Measurements from ENCODE around the gene UNC45A.

UNC45A gene

GRCh38 chr15:90931828-90932659 is 3.0 kb upstream of the UNC45A start, which contains the start of gene HDDC3:
Gene HDDC3 (minus strand): TSS chr15:90932549. CDS start chr15:90932540, 9 bp downstream.
- Histone ChIP-seq H2AFZ (ENCODE audit: low read length) (peak within 1 kb of the TSS; percentile 89), H3K4me3 (ENCODE audit: low read length) (peak within 1 kb of the TSS; percentile 80), H3K4me1 (ENCODE audit: low read length) (peaks cover 31% of the 10 kb centered on the region), H3K79me2 (ENCODE audit: low read length) (peaks cover 30% of the 10 kb centered on the region), H3K27ac (ENCODE audit: low read length) (peak within 1 kb of the TSS; percentile 88), H4K20me1 (ENCODE audit: insufficient read depth, low read length) (no peaks in the 10 kb centered on the region), H3F3A (ENCODE audit: insufficient read depth, low read length) (peaks cover 42% of the 10 kb centered on the region), H3K27me3 (replicated peaks; ENCODE audit: insufficient read depth, low read length) (no peaks in the 10 kb centered on the region), H3K36me3 (replicated peaks; ENCODE audit: insufficient read depth, low read length) (no peaks in the 10 kb centered on the region), H3K9me2 (replicated peaks; ENCODE audit: insufficient read depth, low read length) (no peaks in the 10 kb centered on the region), H3K4me2 (ENCODE audit: low read depth, low read length) (peak within 1 kb of the TSS; percentile 85), H3K9ac (ENCODE audit: low read length) (peak within 1 kb of the TSS; percentile 82), H3K9me3 (replicated peaks; ENCODE audit: insufficient read depth, low read length) (no peaks in the 10 kb centered on the region)
- peak; percentile 87 for TF ChIP-seq CTCF (IDR thresholded peaks at IDR 0.05; ENCODE audit: low read length)
- no peak for TF ChIP-seq EZH2 (optimal IDR thresholded peaks at IDR 0.05; ENCODE audit: low read depth, low read length)
- no peak for TF ChIP-seq EZH2phosphoT487 (IDR thresholded peaks at IDR 0.05; ENCODE audit: low read length)
- DNase-seq: peak; percentile 96

GRCh38 chr15:90932660-90932991 is 2.5 kb upstream of the UNC45A start:
- H3K27me3 ChIP-seq (replicated peaks; ENCODE audit: insufficient read depth, low read length): no peaks in the 10 kb centered on the region
- DNase-seq: no peak
- H3K9ac ChIP-seq (ENCODE audit: low read length): peak overlapping the region; percentile 82
- H3K9me2 ChIP-seq (replicated peaks; ENCODE audit: insufficient read depth, low read length): no peaks in the 10 kb centered on the region
- peak overlapping the region; percentile 89 for H2AFZ ChIP-seq (ENCODE audit: low read length)
- peaks cover 31% of the 10 kb centered on the region for H3K4me1 ChIP-seq (ENCODE audit: low read length)
- no peaks in the 10 kb centered on the region for H3K9me3 ChIP-seq (replicated peaks; ENCODE audit: insufficient read depth, low read length)
- no peak for TF ChIP-seq EZH2 (optimal IDR thresholded peaks at IDR 0.05; ENCODE audit: low read depth, low read length)
- TF ChIP-seq EZH2phosphoT487 (IDR thresholded peaks at IDR 0.05; ENCODE audit: low read length): no peak
- TF ChIP-seq CTCF (IDR thresholded peaks at IDR 0.05; ENCODE audit: low read length): no peak
- no peaks in the 10 kb centered on the region for H4K20me1 ChIP-seq (ENCODE audit: insufficient read depth, low read length)
- peaks cover 32% of the 10 kb centered on the region for H3K79me2 ChIP-seq (ENCODE audit: low read length)
- H3K4me2 ChIP-seq (ENCODE audit: low read depth, low read length): peak overlapping the region; percentile 85; the same call in 1 of the 2 replicates
- H3K36me3 ChIP-seq (replicated peaks; ENCODE audit: insufficient read depth, low read length): no peaks in the 10 kb centered on the region
- peak overlapping the region; percentile 80 for H3K4me3 ChIP-seq (ENCODE audit: low read length)
- H3K27ac ChIP-seq (ENCODE audit: low read length): peak overlapping the region; percentile 16; the same call in 1 of the 2 replicates
- H3F3A ChIP-seq (ENCODE audit: insufficient read depth, low read length): peaks cover 42% of the 10 kb centered on the region

GRCh38 chr15:90933301-90933700 is 1.8 kb upstream of the UNC45A start:
- Histone ChIP-seq H3K4me1 (ENCODE audit: low read length) (peaks cover 31% of the 10 kb centered on the region), H3K4me3 (ENCODE audit: low read length) (no peak overlapping the region), H4K20me1 (ENCODE audit: insufficient read depth, low read length) (no peaks in the 10 kb centered on the region), H3K79me2 (ENCODE audit: low read length) (peaks cover 32% of the 10 kb centered on the region), H3K4me2 (ENCODE audit: low read depth, low read length) (no peak overlapping the region), H3K27ac (ENCODE audit: low read length) (no peak overlapping the region), H3K9me3 (replicated peaks; ENCODE audit: insufficient read depth, low read length) (no peaks in the 10 kb centered on the region), H3K36me3 (replicated peaks; ENCODE audit: insufficient read depth, low read length) (no peaks in the 10 kb centered on the region), H3K9ac (ENCODE audit: low read length) (no peak overlapping the region), H3K27me3 (replicated peaks; ENCODE audit: insufficient read depth, low read length) (no peaks in the 10 kb centered on the region), H3K9me2 (replicated peaks; ENCODE audit: insufficient read depth, low read length) (no peaks in the 10 kb centered on the region), H3F3A (ENCODE audit: insufficient read depth, low read length) (peaks cover 42% of the 10 kb centered on the region), H2AFZ (ENCODE audit: low read length) (no peak overlapping the region)
- no peak for DNase-seq
- TF ChIP-seq EZH2phosphoT487 (IDR thresholded peaks at IDR 0.05; ENCODE audit: low read length): no peak
- TF ChIP-seq EZH2 (optimal IDR thresholded peaks at IDR 0.05; ENCODE audit: low read depth, low read length): no peak
- TF ChIP-seq CTCF (IDR thresholded peaks at IDR 0.05; ENCODE audit: low read length): no peak

All from MM.1S (cell line).